IMR-90 (cell line): ENCODE measurements around the gene ABTB2. TPM values are rescaled to one million over a fixed set of nuclear protein-coding genes. Genes with fewer than 3 reads are reported as not detected.

Source experiments
- ATAC-seq: fragments of 200-7000 bp; cut with Tn5 transposase; 2 replicates; pipeline ENCODE4 v1.9.1; 2020; ENCODE audit warnings: low read depth, mild to moderate bottlenecking, moderate library complexity
- BruUV-seq: library from RNA; stranded (reverse); fragments of 400-500 nt; replicated peaks from 2 replicates; lab custom pipeline; 2021; lab: Mats Ljungman, UMichigan
- CTCF ChIA-PET: fragments of 300-600 bp; formaldehyde crosslinking; extraction: SDS; loops from one replicate; lab custom pipeline; 2021; ENCODE audit warnings: antibody characterized with exemption; lab: Yijun Ruan, JAX
- POLR2A ChIA-PET: fragments of 300-600 bp; sonication (Branson Sonifier 250); formaldehyde crosslinking; loops from one replicate; lab custom pipeline; 2022; ENCODE audit warnings: antibody characterized with exemption; ENCODE audit not compliant: unreplicated experiment; lab: Charles Lee
- DNase-seq: peaks from one replicate; pipeline ENCODE4 v3.0.0; 2013
- H2AFZ ChIP-seq: replicated peaks from 2 replicates; pipeline ENCODE3; 2013; ENCODE audit warnings: low read length, mild to moderate bottlenecking; ENCODE audit not compliant: poor library complexity
- H2AK5ac ChIP-seq: 2 replicates; pipeline ENCODE4 v1.6.1; 2013; ENCODE audit warnings: low read depth, low read length, inconsistent platforms
- H2AK9ac ChIP-seq: replicated peaks from 2 replicates; pipeline ENCODE3; 2013; ENCODE audit warnings: mild to moderate bottlenecking, low read depth, low read length, moderate library complexity; ENCODE audit not compliant: poor library complexity
- H2BK120ac ChIP-seq: 2 replicates; pipeline ENCODE4 v1.6.1; 2013; ENCODE audit warnings: low read depth, low read length, inconsistent platforms
- H2BK15ac ChIP-seq: 3 replicates; pipeline ENCODE4 v1.6.1; 2013; ENCODE audit warnings: low read depth, low read length, inconsistent platforms
- H2BK20ac ChIP-seq: 2 replicates; pipeline ENCODE4 v1.6.1; 2013; ENCODE audit warnings: low read depth, mild to moderate bottlenecking, inconsistent platforms, low read length, moderate library complexity
- H2BK5ac ChIP-seq: 2 replicates; pipeline ENCODE4 v1.6.1; 2013; ENCODE audit warnings: mild to moderate bottlenecking, low read depth, low read length, inconsistent platforms; ENCODE audit not compliant: poor library complexity, severe bottlenecking
- H3K14ac ChIP-seq: replicated peaks from 2 replicates; pipeline ENCODE4 v1.6.1; 2013; ENCODE audit warnings: low read depth, low read length, inconsistent platforms
- H3K18ac ChIP-seq: 2 replicates; pipeline ENCODE4 v1.6.1; 2013; ENCODE audit warnings: low read depth, low read length, control low read depth
- H3K23ac ChIP-seq: 2 replicates; pipeline ENCODE4 v1.6.1; 2013; ENCODE audit warnings: low read depth, low read length, inconsistent platforms
- H3K27ac ChIP-seq: 2 replicates; pipeline ENCODE4 v1.5.1; 2013; ENCODE audit warnings: mild to moderate bottlenecking, control low read depth, low read length; ENCODE audit not compliant: insufficient read depth
- H3K27me3 ChIP-seq: 2 replicates; pipeline ENCODE4 v1.6.1; 2013; ENCODE audit warnings: low read length; ENCODE audit not compliant: control insufficient read depth, insufficient read depth
- H3K36me3 ChIP-seq: 2 replicates; pipeline ENCODE4 v1.6.1; 2013; ENCODE audit warnings: low read length, mixed read lengths; ENCODE audit not compliant: control insufficient read depth, insufficient read depth
- H3K4ac ChIP-seq: 2 replicates; pipeline ENCODE4 v1.6.1; 2013; ENCODE audit warnings: low read depth, low read length, inconsistent platforms
- H3K4me1 ChIP-seq: 2 replicates; pipeline ENCODE4 v1.6.1; 2013; ENCODE audit warnings: low read length, mixed read lengths; ENCODE audit not compliant: control insufficient read depth, insufficient read depth
- H3K4me2 ChIP-seq: 2 replicates; pipeline ENCODE4 v1.6.1; 2013; ENCODE audit warnings: low read depth, mild to moderate bottlenecking, control low read depth, low read length, moderate library complexity
- H3K4me3 ChIP-seq: 2 replicates; pipeline ENCODE4 v1.5.1; 2013; ENCODE audit warnings: low read depth, mild to moderate bottlenecking, control low read depth, low read length, moderate library complexity; ENCODE audit not compliant: insufficient read depth
- H3K56ac ChIP-seq: 2 replicates; pipeline ENCODE4 v1.6.1; 2013; ENCODE audit warnings: low read length, inconsistent platforms; ENCODE audit not compliant: insufficient read depth; ENCODE audit errors: extremely low read depth
- H3K79me1 ChIP-seq, 2 experiments: 2 replicates each; pipeline ENCODE4 v1.6.1; 2013; ENCODE audit warnings: low read length in 2 of 2, inconsistent platforms in 1 of 2, low read depth in 1 of 2
- H3K9ac ChIP-seq: 2 replicates; pipeline ENCODE4 v1.6.1; 2013; ENCODE audit warnings: low read depth, low read length, control low read depth
- H3K9me1 ChIP-seq: 2 replicates; pipeline ENCODE4 v1.6.1; 2013; ENCODE audit warnings: low read length, inconsistent platforms; ENCODE audit not compliant: insufficient read depth
- H3K9me3 ChIP-seq: 2 replicates; pipeline ENCODE4 v1.6.1; 2013; ENCODE audit warnings: low read length; ENCODE audit not compliant: control insufficient read depth, insufficient read depth
- H4K20me1 ChIP-seq: 2 replicates; pipeline ENCODE4 v1.6.1; 2013; ENCODE audit warnings: low read length, inconsistent platforms; ENCODE audit not compliant: insufficient read depth
- H4K5ac ChIP-seq: 2 replicates; pipeline ENCODE4 v1.6.1; 2013; ENCODE audit warnings: mild to moderate bottlenecking, low read depth, low read length, control low read depth
- H4K8ac ChIP-seq, 2 experiments: 2 replicates each; pipeline ENCODE4 v1.6.1; 2013; ENCODE audit warnings: low read depth in 2 of 2, low read length in 2 of 2, control low read depth in 1 of 2, inconsistent platforms in 1 of 2
- H4K91ac ChIP-seq: 2 replicates; pipeline ENCODE4 v1.6.1; 2013; ENCODE audit warnings: low read depth, low read length, inconsistent platforms; ENCODE audit not compliant: insufficient read depth
- CEBPB ChIP-seq: IDR thresholded peaks from 2 replicates; pipeline ENCODE4 v1.6.1; 2012; ENCODE audit warnings: low read depth, low read length, improper control_type of control experiment
- CHD1 ChIP-seq: IDR thresholded peaks from 2 replicates; pipeline ENCODE4 v1.6.1; 2012; ENCODE audit warnings: low read depth, low read length, improper control_type of control experiment
- MAFK ChIP-seq: IDR thresholded peaks from 2 replicates; pipeline ENCODE4 v1.6.1; 2012; ENCODE audit warnings: low read depth, low read length, improper control_type of control experiment
- MAZ ChIP-seq: IDR thresholded peaks from 2 replicates; pipeline ENCODE4 v1.6.1; 2012; ENCODE audit warnings: low read depth, mild to moderate bottlenecking, low read length, improper control_type of control experiment, moderate library complexity, borderline replicate concordance
- MXI1 ChIP-seq: IDR thresholded peaks from 2 replicates; pipeline ENCODE4 v1.6.1; 2012; ENCODE audit warnings: low read depth, mild to moderate bottlenecking, low read length, moderate library complexity, borderline replicate concordance
- POLR2A ChIP-seq: IDR thresholded peaks from 2 replicates; pipeline ENCODE4 v1.6.1; 2012; ENCODE audit warnings: mild to moderate bottlenecking, low read depth, low read length
- RAD21 ChIP-seq: IDR thresholded peaks from 2 replicates; pipeline ENCODE4 v1.6.1; 2012; ENCODE audit warnings: low read length, improper control_type of control experiment
- RCOR1 ChIP-seq: IDR thresholded peaks from 2 replicates; pipeline ENCODE4 v1.6.1; 2012; ENCODE audit warnings: mild to moderate bottlenecking, low read length, improper control_type of control experiment; ENCODE audit not compliant: insufficient replicate concordance
- SMC3 ChIP-seq: fragments of 150-350 bp; IDR thresholded peaks from 2 replicates; pipeline ENCODE4 v1.6.1; 2016; ENCODE audit warnings: low read depth, mild to moderate bottlenecking, antibody characterized with exemption, low read length, moderate library complexity
- whole genome bisulfite sequencing, 2 experiments: methylation state at CpG; one replicate each; pipeline versions ENCODE4 v1.1.5 to v1.1.7; 2013; ENCODE audit warnings: missing lambda C conversion rate in 2 of 2; ENCODE audit not compliant: insufficient read length in 1 of 2; ENCODE audit errors: extremely low coverage in 2 of 2; 5-methylcytosine and 5-hydroxymethylcytosine counted together
- dilution Hi-C: fragments of 300-500 bp; cut with HindIII; formaldehyde crosslinking; loops from one replicate; pipeline ENCODE4 v1.14.3; 2018; ENCODE audit warnings: low sequenced_read_pairs; ENCODE audit not compliant: unreplicated experiment
- in situ Hi-C: fragments of 300-500 bp; cut with MboI; formaldehyde crosslinking; loops from 3 replicates; pipeline ENCODE4 v1.14.3; 2019; ENCODE audit warnings: low sequenced_read_pairs, inconsistent platforms, mixed read lengths
- intact Hi-C: fragments of 100-400 bp; cut with micrococcal nuclease; formaldehyde crosslinking; loops from 2 replicates; pipeline ENCODE4 v1.10.0; 2022
- polyA plus RNA-seq, 3 experiments: library from polyadenylated mRNA; depleted of rRNA; stranded (reverse); fragments of >200 nt; gene quantifications; 2 replicates each; pipeline ENCODE4 v1.2.3, GENCODE V29; 2012; ENCODE audit warnings: low replicate concordance in 1 of 3
- total RNA-seq: library from RNA; depleted of rRNA; stranded (reverse); fragments of >200 nt; gene quantifications from 2 replicates; pipeline ENCODE4 v1.2.3, GENCODE V29; 2012
- TF ChIP-seq, protein P1 (sequence below): fragments of 150-350 bp; IDR thresholded peaks from 2 replicates; pipeline ENCODE4 v1.6.1; 2017; ENCODE audit warnings: mild to moderate bottlenecking, antibody characterized with exemption, low read length, low read depth
- TF ChIP-seq, protein P2 (sequence below): conservative IDR thresholded peaks from 2 replicates; pipeline ENCODE4 v1.5.1; 2012; ENCODE audit warnings: mild to moderate bottlenecking, low read depth, low read length, improper control_type of control experiment

Gene ABTB2
- total and polyA plus RNA-seq, 2 of the 4 experiments (the other 2 are of a cell fraction): 0.18 to 2.0 TPM

DNA sequence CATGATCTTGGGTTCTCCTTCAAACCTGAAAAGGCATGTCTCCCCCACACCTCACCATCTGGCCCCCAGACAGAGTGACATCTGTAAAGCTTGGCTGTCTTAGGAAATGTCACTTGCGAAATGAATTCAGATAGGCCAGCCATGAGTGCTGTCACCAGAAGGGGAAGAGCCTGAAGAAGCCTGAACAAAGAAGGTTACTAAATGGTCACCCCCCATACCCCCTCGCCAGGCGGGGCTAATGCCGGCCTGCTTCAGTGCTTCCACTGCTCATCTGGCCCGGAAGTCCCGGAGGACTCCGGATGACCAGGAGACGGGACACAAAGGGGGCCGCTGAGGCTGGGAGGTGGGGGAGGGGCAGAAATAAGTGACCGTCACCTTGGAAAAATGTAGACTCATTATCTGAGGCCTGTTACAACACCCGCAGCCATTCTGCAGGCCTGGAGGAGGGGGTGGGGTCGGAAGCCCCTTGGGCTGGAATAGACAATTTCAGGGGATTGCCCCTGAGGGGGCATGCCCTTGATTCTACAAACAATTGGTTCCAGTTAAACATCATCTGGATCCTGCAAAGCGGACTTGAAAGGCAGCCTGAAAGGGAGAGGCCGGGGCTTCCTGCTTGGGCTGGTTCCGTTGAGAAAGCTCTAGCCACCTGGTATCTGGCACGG, 209.2 kb downstream of the ABTB2 start:
- H3K23ac ChIP-seq: no peak overlapping the region
- no peak overlapping the region for H2AK9ac ChIP-seq
- 100% methylated on average over 1 of the region's 16 CpGs; no CpG with 5 or more reads in 1 of the 2 experiments for WGBS, 2 experiments
- no peak overlapping the region for H2AFZ ChIP-seq
- H3K27ac ChIP-seq: no peak overlapping the region
- H3K36me3 ChIP-seq: peaks cover 50% of the 10 kb centered on the region
- no peak overlapping the region for H3K9ac ChIP-seq
- no peak overlapping the region for H3K4me2 ChIP-seq
- H3K9me1 ChIP-seq: no peaks in the 10 kb centered on the region
- no peak overlapping the region for H2AK5ac ChIP-seq
- H3K4ac ChIP-seq: no peak overlapping the region
- no peaks in the 10 kb centered on the region for H3K9me3 ChIP-seq
- intact Hi-C loops (no loop called here), dilution Hi-C loops (no loop called here), in situ Hi-C loops (no loop called here)
- ATAC-seq: no peak
- H3K79me1 ChIP-seq: no peaks in the 10 kb centered on the region; a peak in 1 of 4 replicates
- no peak overlapping the region for H2BK20ac ChIP-seq
- no peak overlapping the region for H3K18ac ChIP-seq
- no peak overlapping the region for H4K8ac ChIP-seq
- H2BK15ac ChIP-seq: no peak overlapping the region
- H3K4me3 ChIP-seq: no peak overlapping the region
- H2BK120ac ChIP-seq: no peak overlapping the region
- H2BK5ac ChIP-seq: no peak overlapping the region
- H3K4me1 ChIP-seq: no peaks in the 10 kb centered on the region; the same call in 1 of the 2 replicates
- no TSS peak for BruUV-seq
- no peak for TF ChIP-seq CHD1
- TF ChIP-seq RAD21: no peak
- no peak for TF ChIP-seq CEBPB
- TF ChIP-seq, protein P1, sequence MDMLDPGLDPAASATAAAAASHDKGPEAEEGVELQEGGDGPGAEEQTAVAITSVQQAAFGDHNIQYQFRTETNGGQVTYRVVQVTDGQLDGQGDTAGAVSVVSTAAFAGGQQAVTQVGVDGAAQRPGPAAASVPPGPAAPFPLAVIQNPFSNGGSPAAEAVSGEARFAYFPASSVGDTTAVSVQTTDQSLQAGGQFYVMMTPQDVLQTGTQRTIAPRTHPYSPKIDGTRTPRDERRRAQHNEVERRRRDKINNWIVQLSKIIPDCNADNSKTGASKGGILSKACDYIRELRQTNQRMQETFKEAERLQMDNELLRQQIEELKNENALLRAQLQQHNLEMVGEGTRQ: no peak
- no peak for TF ChIP-seq SMC3
- no peak for TF ChIP-seq MAFK
- TF ChIP-seq MAZ: no peak
- no peak for TF ChIP-seq RCOR1
- TF ChIP-seq, protein P2, sequence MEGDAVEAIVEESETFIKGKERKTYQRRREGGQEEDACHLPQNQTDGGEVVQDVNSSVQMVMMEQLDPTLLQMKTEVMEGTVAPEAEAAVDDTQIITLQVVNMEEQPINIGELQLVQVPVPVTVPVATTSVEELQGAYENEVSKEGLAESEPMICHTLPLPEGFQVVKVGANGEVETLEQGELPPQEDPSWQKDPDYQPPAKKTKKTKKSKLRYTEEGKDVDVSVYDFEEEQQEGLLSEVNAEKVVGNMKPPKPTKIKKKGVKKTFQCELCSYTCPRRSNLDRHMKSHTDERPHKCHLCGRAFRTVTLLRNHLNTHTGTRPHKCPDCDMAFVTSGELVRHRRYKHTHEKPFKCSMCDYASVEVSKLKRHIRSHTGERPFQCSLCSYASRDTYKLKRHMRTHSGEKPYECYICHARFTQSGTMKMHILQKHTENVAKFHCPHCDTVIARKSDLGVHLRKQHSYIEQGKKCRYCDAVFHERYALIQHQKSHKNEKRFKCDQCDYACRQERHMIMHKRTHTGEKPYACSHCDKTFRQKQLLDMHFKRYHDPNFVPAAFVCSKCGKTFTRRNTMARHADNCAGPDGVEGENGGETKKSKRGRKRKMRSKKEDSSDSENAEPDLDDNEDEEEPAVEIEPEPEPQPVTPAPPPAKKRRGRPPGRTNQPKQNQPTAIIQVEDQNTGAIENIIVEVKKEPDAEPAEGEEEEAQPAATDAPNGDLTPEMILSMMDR: no peak
- TF ChIP-seq MXI1: no peak
- TF ChIP-seq POLR2A: no peak
- H3K56ac ChIP-seq: no peak overlapping the region
- no peaks in the 10 kb centered on the region for H4K20me1 ChIP-seq
- H3K27me3 ChIP-seq: no peaks in the 10 kb centered on the region
- H3K14ac ChIP-seq: no peak overlapping the region
- no peak overlapping the region for H4K91ac ChIP-seq
- CTCF ChIA-PET: interaction anchor here (0.6 kb wide), 1 partner anchor 235 kb away, joined by 7 read pairs; no protein-coding TSS in a partner anchor
- no peak overlapping the region for H4K5ac ChIP-seq
- no peak for DNase-seq
- POLR2A ChIA-PET: no interaction called here
